Ascending aorta (tissue), 2 donors: ENCODE measurements around the gene QKI. TPM values are rescaled to one million over a fixed set of nuclear protein-coding genes. Genes with fewer than 3 reads are reported as not detected.
"Not testable (repeated sequence)": the region's sequence is repeated elsewhere in the genome, so short reads cannot be mapped to it uniquely, and the experiment has no call there.

ENCODE experiments used
- DNase-seq, 2 donors: peaks; one replicate each; pipeline ENCODE4 v3.0.0-alpha.2; 2019; ENCODE audit warnings: low spot score in 2 of 2
- H3K27ac ChIP-seq, 2 donors: fragments of 200-600 bp; sonication (generic); one replicate each; pipeline ENCODE4 v1.5.1; 2016 to 2017; ENCODE audit warnings: mild to moderate bottlenecking in 1 of 2
- H3K27me3 ChIP-seq: fragments of 200-600 bp; sonication (generic); one replicate; pipeline ENCODE4 v1.5.1; 2017
- H3K36me3 ChIP-seq, 2 donors: fragments of 200-600 bp; sonication (generic); one replicate each; pipeline ENCODE4 v1.5.1; 2016
- H3K4me1 ChIP-seq, 2 donors: fragments of 200-600 bp; sonication (generic); one replicate each; pipeline ENCODE4 v1.5.1; 2016 to 2017; ENCODE audit warnings: mild to moderate bottlenecking in 1 of 2
- H3K4me3 ChIP-seq, 2 donors: fragments of 200-600 bp; sonication (generic); one replicate each; pipeline ENCODE4 v1.5.1; 2016 to 2017; ENCODE audit warnings: mild to moderate bottlenecking in 1 of 2
- H3K9me3 ChIP-seq, 2 donors: fragments of 200-600 bp; sonication (generic); one replicate each; pipeline ENCODE4 v1.5.1; 2016
- CTCF ChIP-seq, 3 experiments: fragments of 200-600 bp in 2 of 3; fragments of 450-650 bp in 1 of 3; sonication (generic) in 2 of 3; IDR thresholded peaks; one replicate each; pipeline ENCODE4 v1.5.1; 2016 to 2019; ENCODE audit warnings: antibody characterized with exemption in 3 of 3, mild to moderate bottlenecking in 1 of 3, moderate library complexity in 1 of 3
- intact Hi-C: fragments of 100-400 bp; cut with DNase I; formaldehyde crosslinking; loops from one replicate; pipeline ENCODE4 v1.15.1; 2023
- total RNA-seq: library from RNA; depleted of rRNA; stranded (reverse); fragments of >200 nt; gene quantifications from one replicate; pipeline ENCODE4 v1.1.0, GENCODE V29; 2016

QKI gene
- total RNA-seq, 1 donor from 2014 or later = 91.0 TPM

- no peak for TF ChIP-seq CTCF (IDR thresholded peaks at IDR 0.05)
- H3K9me3 ChIP-seq = no peaks in the 10 kb centered on the region
- DNase-seq = no peak
- H3K36me3 ChIP-seq = no peaks in the 10 kb centered on the region
- H3K4me1 ChIP-seq = peaks cover 3 to 29% of the 10 kb centered on the region in 2 donors
- H3K27ac ChIP-seq = no peak overlapping the region
- H3K27me3 ChIP-seq = no peaks in the 10 kb centered on the region
- intact Hi-C loops = no loop called here
- H3K4me3 ChIP-seq = no peak overlapping the region
Observed at GRCh38 chr6:163432300-163432699, 17.8 kb downstream of the QKI start.

- H3K27me3 ChIP-seq, H3K9me3 ChIP-seq, intact Hi-C loops, H3K4me3 ChIP-seq, H3K27ac ChIP-seq, DNase-seq, H3K36me3 ChIP-seq: not testable (repeated sequence)
- peaks cover 6 to 31% of the 10 kb centered on the region in 2 donors for H3K4me1 ChIP-seq
Observed at GRCh38 chr6:163433486-163433885, 19.0 kb downstream of the QKI start.

- intact Hi-C loops = no loop called here
- Histone ChIP-seq H3K36me3 (no peaks in the 10 kb centered on the region), H3K9me3 (no peaks in the 10 kb centered on the region), H3K4me3 (no peak overlapping the region), H3K27ac (no peak overlapping the region), H3K27me3 (no peaks in the 10 kb centered on the region), H3K4me1 (peaks cover 7 to 35% of the 10 kb centered on the region in 2 donors)
- TF ChIP-seq CTCF (IDR thresholded peaks at IDR 0.05) = no peak
- DNase-seq = no peak
Observed at GRCh38 chr6:163435023-163435422, 20.5 kb downstream of the QKI start.

GRCh38 chr6:163436843-163437242 lies 22.3 kb downstream of the QKI start:
- Histone ChIP-seq H3K4me1 (peaks cover 7 to 35% of the 10 kb centered on the region in 2 donors), H3K27ac (no peak overlapping the region), H3K9me3 (no peaks in the 10 kb centered on the region), H3K27me3 (no peaks in the 10 kb centered on the region), H3K36me3 (no peaks in the 10 kb centered on the region), H3K4me3 (no peak overlapping the region)
- no peak for TF ChIP-seq CTCF (IDR thresholded peaks at IDR 0.05)
- intact Hi-C loops = no loop called here
- DNase-seq = no peak

GRCh38 chr6:163437466-163437865 lies 22.9 kb downstream of the QKI start:
- no peak for TF ChIP-seq CTCF (IDR thresholded peaks at IDR 0.05)
- Histone ChIP-seq H3K36me3 (no peaks in the 10 kb centered on the region), H3K27me3 (no peaks in the 10 kb centered on the region), H3K4me1 (peaks cover 7 to 34% of the 10 kb centered on the region in 2 donors), H3K27ac (no peak overlapping the region), H3K4me3 (no peak overlapping the region), H3K9me3 (no peaks in the 10 kb centered on the region)
- no peak for DNase-seq
- intact Hi-C loops = no loop called here

- intact Hi-C loops = no loop called here
- DNase-seq = no peak
- no peaks in the 10 kb centered on the region for H3K27me3 ChIP-seq
- no peaks in the 10 kb centered on the region for H3K36me3 ChIP-seq
- no peaks in the 10 kb centered on the region for H3K9me3 ChIP-seq
- TF ChIP-seq CTCF (IDR thresholded peaks at IDR 0.05) = no peak
- H3K4me1 ChIP-seq = peaks cover 7 to 36% of the 10 kb centered on the region in 2 donors
- no peak overlapping the region for H3K4me3 ChIP-seq
- no peak overlapping the region for H3K27ac ChIP-seq
Observed at GRCh38 chr6:163438298-163438939, 23.9 kb downstream of the QKI start.
